Measurements from ENCODE around the gene ARHGEF4. TPM values are rescaled to one million over a fixed set of nuclear protein-coding genes. Genes with fewer than 3 reads are reported as not detected.
"Not testable (repeated sequence)": the region's sequence is repeated elsewhere in the genome, so short reads cannot be mapped to it uniquely, and the experiment has no call there.

ARHGEF4 gene
- total RNA-seq, 1 experiment from 2014 or later = 26.6 TPM

DNA sequence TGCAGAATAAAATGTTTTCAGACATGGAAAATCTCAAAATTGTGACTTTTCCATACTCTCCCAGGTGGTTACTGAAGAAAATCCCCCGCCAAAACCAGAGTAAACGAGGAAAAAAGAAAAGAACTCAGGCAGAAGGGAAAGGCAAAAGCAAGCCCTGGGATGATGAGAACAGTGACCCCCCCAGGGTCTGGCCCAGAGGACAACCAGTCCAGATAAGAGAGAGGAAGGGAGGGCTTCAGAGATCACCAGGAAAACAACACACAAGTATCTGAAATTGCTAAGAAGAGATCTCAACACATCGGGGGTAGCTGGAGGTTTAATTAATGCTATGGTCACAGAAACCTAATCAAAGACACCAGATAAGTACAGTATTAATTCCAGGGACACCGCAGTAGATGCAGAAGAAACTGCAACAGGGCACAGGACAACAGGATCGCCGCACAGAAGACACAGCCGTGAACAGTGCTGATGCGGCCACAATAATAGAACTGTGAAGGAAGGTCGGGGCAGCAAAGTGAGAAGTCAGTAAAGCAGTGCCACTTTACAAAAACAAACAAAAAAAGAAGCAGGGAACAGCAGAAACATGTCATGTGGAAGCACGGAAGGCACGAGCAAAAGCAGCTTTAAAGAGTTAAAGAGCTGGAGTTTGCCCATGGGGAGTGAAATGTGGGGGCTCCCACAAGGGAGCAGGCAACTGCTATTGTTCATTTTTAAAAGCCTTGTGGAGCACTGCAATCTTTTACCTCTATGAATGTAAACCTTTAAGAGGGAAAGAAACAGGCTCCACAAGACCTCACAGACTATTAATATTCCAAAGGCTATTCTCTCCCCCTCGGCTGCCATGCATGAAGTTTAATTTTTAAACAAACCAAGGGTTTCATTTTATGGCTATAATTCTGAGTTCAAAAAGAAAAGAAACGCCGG is 228.1 kb downstream of the ARHGEF4 start (continued):
- TF ChIP-seq, protein P1, sequence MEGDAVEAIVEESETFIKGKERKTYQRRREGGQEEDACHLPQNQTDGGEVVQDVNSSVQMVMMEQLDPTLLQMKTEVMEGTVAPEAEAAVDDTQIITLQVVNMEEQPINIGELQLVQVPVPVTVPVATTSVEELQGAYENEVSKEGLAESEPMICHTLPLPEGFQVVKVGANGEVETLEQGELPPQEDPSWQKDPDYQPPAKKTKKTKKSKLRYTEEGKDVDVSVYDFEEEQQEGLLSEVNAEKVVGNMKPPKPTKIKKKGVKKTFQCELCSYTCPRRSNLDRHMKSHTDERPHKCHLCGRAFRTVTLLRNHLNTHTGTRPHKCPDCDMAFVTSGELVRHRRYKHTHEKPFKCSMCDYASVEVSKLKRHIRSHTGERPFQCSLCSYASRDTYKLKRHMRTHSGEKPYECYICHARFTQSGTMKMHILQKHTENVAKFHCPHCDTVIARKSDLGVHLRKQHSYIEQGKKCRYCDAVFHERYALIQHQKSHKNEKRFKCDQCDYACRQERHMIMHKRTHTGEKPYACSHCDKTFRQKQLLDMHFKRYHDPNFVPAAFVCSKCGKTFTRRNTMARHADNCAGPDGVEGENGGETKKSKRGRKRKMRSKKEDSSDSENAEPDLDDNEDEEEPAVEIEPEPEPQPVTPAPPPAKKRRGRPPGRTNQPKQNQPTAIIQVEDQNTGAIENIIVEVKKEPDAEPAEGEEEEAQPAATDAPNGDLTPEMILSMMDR (IDR thresholded peaks at IDR 0.05 in 2 of 3, conservative IDR thresholded peaks at IDR 0.05 in 1 of 3; ENCODE audit: borderline replicate concordance in 1 of 3, insufficient read depth in 1 of 3, low read depth in 2 of 3, low read length in 2 of 3) = no peak
- TF ChIP-seq JUND (IDR thresholded peaks at IDR 0.05) (no peak), ELF1 (IDR thresholded peaks at IDR 0.05; ENCODE audit: borderline replicate concordance, low read depth) (no peak)

- no peak for ATAC-seq
- Histone ChIP-seq H3K36me3 (ENCODE audit: control insufficient read depth in 1 of 2, insufficient read depth in 2 of 2, low read length in 2 of 2) (peaks cover 30 to 44% of the 10 kb centered on the region in 2 experiments), H3K4me3 (replicated peaks in 1 of 2; ENCODE audit: low read depth in 1 of 2, low read length in 2 of 2) (no peak overlapping the region), H3K27ac (ENCODE audit: low read depth, low read length) (no peak overlapping the region), H3K9me2 (ENCODE audit: insufficient read depth) (no peaks in the 10 kb centered on the region), H3K9me3 (ENCODE audit: control insufficient read depth in 1 of 2, insufficient read depth in 1 of 2, low read depth in 1 of 2, low read length in 2 of 2) (no peaks in the 10 kb centered on the region), H3K4me2 (ENCODE audit: low read length) (no peak overlapping the region), H3K4me1 (ENCODE audit: control insufficient read depth in 1 of 2, insufficient read depth in 2 of 2, low read length in 2 of 2) (no peaks in the 10 kb centered on the region), H3K79me2 (ENCODE audit: insufficient read depth, low read length) (peaks cover 100% of the 10 kb centered on the region), H3K27me3 (ENCODE audit: insufficient read depth, low read length) (no peaks in the 10 kb centered on the region), H3K9ac (ENCODE audit: low read length) (no peak overlapping the region), H4K20me1 (ENCODE audit: insufficient read depth) (peaks cover 22% of the 10 kb centered on the region), H2AFZ (ENCODE audit: low read depth, low read length, poor library complexity, severe bottlenecking) (no peak overlapping the region)
- intact Hi-C loops (cut with micrococcal nuclease) = no loop called here
- DNase-seq (ENCODE audit: low read depth, low spot score) = no peak
- no peak for TF ChIP-seq ZBTB33 (IDR thresholded peaks at IDR 0.05; ENCODE audit: extremely low read depth, insufficient replicate concordance, low read length)
- no peak for TF ChIP-seq CBX3 (IDR thresholded peaks at IDR 0.05; ENCODE audit: low read depth)
- no peak for TF ChIP-seq ZNF274 (IDR thresholded peaks at IDR 0.05; ENCODE audit: low read depth, low read length)
- TF ChIP-seq POLR2A (IDR thresholded peaks at IDR 0.05; ENCODE audit: borderline replicate concordance, extremely low read depth, insufficient read depth, insufficient read length) = no peak
- TF ChIP-seq SP1 (IDR thresholded peaks at IDR 0.05; ENCODE audit: low read depth) = no peak
- no peak for TF ChIP-seq SRF (IDR thresholded peaks at IDR 0.05; ENCODE audit: low read depth)
- no peak for TF ChIP-seq EZH2phosphoT487 (IDR thresholded peaks at IDR 0.05; ENCODE audit: borderline replicate concordance)
- no peak for TF ChIP-seq YY1 (IDR thresholded peaks at IDR 0.05; ENCODE audit: extremely low read depth, insufficient replicate concordance, low read depth, low read length)
- no peak for TF ChIP-seq POLR2AphosphoS5 (IDR thresholded peaks at IDR 0.05; ENCODE audit: low read depth, low read length)
- no peak for TF ChIP-seq ZFX (IDR thresholded peaks at IDR 0.05)
- RAD21 ChIA-PET (ENCODE audit: low non-redundant PET in 1 of 2, low total read pairs in 2 of 2, uncharacterized antibody in 2 of 2, unreplicated experiment in 2 of 2) = no interaction called here
- CTCF ChIA-PET = interaction anchor here (0.6 kb wide), 1 partner anchor 29 kb away, joined by 3 read pairs; no protein-coding TSS in a partner anchor
- POLR2A ChIA-PET = no interaction called here
- no TSS peak for BruUV-seq (replicated peaks)
These were observed 230.9 kb downstream of the ARHGEF4 start for GRCh38 chr2:131067465-131068125.

- Histone ChIP-seq H3K79me2 (ENCODE audit: insufficient read depth, low read length) (peaks cover 100% of the 10 kb centered on the region), H3K36me3 (ENCODE audit: control insufficient read depth in 1 of 2, insufficient read depth in 2 of 2, low read length in 2 of 2) (peaks cover 28 to 40% of the 10 kb centered on the region in 2 experiments), H4K20me1 (ENCODE audit: insufficient read depth) (peaks cover 16% of the 10 kb centered on the region)
- H3K9me3 ChIP-seq (ENCODE audit: control insufficient read depth in 1 of 2, insufficient read depth in 1 of 2, low read depth in 1 of 2, low read length in 2 of 2); H3K9ac ChIP-seq (ENCODE audit: low read length); intact Hi-C loops (cut with micrococcal nuclease); H3K4me3 ChIP-seq (replicated peaks in 1 of 2; ENCODE audit: low read depth in 1 of 2, low read length in 2 of 2); DNase-seq (ENCODE audit: low read depth, low spot score); RAD21 ChIA-PET (ENCODE audit: low non-redundant PET in 1 of 2, low total read pairs in 2 of 2, uncharacterized antibody in 2 of 2, unreplicated experiment in 2 of 2); ATAC-seq; BruUV-seq (replicated peaks); H3K9me2 ChIP-seq (ENCODE audit: insufficient read depth); H3K4me1 ChIP-seq (ENCODE audit: control insufficient read depth in 1 of 2, insufficient read depth in 2 of 2, low read length in 2 of 2); POLR2A ChIA-PET; H2AFZ ChIP-seq (ENCODE audit: low read depth, low read length, poor library complexity, severe bottlenecking); H3K27me3 ChIP-seq (ENCODE audit: insufficient read depth, low read length); H3K27ac ChIP-seq (ENCODE audit: low read depth, low read length); H3K4me2 ChIP-seq (ENCODE audit: low read length): not testable (repeated sequence)
- CTCF ChIA-PET = interaction anchor here (0.6 kb wide), 1 partner anchor 28 kb away, joined by 3 read pairs; no protein-coding TSS in a partner anchor
These were observed 231.5 kb downstream of the ARHGEF4 start for GRCh38 chr2:131068172-131068571.

All from HCT116 (cell line).